Activated CD4-positive, alpha-beta T cell treated with anti-CD3 and anti-CD28 coated beads for 48 hours (primary cell): ENCODE measurements around the gene ABT1.
A peak's percentile ranks its signal among the peaks of the same experiment; 100 is the strongest.
"Not testable (repeated sequence)": the region's sequence is repeated elsewhere in the genome, so short reads cannot be mapped to it uniquely, and the experiment has no call there.

Experiments used
- DNase-seq: peaks from one replicate; pipeline ENCODE4 v3.0.0-alpha.2; 2020

ABT1 gene

GRCh38 chr6:26596579-26597388 is at the start of gene ABT1:
Gene ABT1, plus strand, starts transcription at chr6:26596953. Its CDS starts 30 bp downstream, at chr6:26596983.
- peak; percentile 98 for DNase-seq

DNA sequence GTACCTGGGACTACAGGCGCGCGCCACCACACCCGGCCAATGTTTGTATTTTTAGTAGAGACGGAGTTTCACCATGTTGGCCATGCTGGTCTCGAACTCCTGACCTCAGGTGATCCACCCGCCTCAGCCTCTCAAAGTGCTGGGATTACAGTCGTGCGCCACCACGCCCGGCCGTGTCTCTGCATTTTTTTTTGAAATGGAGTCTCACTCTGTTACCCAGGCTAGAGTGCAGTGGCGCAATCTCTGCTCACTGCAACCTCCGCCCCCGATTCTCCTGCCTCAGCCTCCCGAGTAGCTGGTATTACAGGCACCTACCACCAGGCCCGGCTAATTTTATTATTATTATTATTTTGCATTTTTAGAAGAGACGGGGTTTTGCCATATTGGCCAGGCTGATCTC is 49.4 kb upstream of the ABT1 start:
- not testable (repeated sequence) for DNase-seq

DNA sequence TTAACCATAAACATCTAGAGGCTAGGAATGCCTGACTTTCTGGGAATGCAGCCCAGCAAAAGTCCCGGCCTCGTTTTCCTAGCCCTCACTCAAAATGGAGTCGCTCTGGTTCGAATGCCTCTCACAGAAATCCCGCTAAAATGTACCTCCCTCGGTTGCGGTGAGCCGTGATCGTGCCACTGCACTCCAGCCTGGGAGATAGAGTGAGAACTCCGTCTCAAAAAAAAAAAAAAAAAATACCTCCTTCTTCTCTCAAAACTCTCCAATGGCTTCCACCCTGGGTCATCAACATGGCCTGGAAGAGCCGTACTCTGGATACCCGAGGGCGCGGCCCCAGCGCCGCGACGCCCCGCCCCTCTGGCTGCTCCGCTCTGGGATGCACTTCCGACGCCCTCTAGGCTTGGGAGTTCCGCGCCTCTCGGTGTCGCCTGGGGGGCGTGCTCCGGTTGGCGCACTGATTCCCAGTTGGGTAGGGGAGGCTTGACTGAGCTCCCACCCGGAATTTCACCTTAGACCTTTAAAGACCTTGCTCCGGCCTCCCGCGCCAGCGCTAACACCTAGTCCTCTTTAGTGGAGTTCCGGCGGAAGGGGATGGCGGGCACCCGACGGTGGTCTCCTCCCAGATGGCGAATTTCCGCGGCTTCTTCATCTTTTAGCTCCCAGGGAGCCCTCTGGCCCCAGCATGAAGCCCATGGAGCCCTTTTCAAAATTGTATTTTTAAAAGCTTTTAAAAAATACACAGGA is 46.3 kb upstream of the ABT1 start:
- DNase-seq: peak; percentile 73

DNA sequence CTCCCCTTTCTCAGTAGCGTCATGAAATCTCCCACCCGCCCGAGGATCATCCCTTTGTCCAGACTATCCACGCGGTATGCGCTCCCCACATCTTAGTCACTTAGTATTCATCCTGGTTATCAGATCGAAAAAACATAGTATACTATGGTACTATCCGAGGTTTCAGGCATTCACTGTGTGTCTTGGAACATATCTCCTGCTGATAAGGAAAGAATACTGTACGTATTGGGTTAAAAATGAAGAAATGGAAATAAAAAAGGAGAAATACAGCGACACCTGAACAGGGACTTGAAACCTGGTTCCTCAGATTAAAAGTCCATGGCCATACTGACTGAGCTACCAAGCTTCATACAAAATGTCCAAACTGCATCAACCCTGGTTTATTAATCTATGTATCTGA is 44.5 kb upstream of the ABT1 start:
- DNase-seq: no peak

DNA sequence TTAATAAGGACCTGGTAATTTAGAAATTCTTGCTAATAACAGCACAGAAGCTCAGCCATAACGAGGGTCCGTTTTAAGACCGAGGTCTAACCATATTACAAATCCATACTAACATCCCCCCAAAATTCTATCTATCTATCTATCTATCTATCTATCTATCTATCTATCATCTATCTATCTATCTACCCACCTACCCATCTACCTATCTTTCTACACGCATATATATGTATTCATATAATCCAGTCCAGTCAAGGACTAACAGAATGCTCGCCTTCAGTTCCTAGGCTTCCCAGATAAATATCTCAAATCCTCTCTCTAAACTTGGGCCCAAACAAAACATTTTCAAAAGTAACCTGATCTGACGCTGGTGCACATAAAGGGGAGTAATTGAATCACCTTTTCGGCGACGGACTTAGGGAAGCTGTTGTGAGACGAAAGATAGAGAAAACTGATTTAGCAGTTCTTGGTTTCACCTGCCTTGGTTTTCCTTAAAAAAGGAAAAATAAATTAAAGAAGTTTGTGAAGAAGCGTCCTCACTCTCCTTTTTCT is 44.0 kb upstream of the ABT1 start:
- DNase-seq: no peak

DNA sequence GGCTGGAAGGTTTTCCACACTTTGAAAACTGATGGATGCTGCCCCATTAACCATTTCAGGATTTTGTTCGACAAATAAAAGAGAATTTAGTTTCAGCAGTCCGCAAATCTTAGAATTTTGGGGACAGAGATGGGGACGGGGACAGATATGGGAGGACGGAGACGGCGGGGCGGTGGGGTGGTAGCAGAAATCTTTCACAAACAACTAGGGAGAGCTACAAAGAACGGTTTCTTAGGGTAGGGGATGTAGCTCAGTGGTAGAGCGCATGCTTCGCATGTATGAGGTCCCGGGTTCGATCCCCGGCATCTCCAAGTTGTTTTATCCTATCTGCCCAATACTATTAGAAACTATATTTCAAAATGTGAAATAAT is 43.5 kb upstream of the ABT1 start:
- peak; percentile 88 for DNase-seq

DNA sequence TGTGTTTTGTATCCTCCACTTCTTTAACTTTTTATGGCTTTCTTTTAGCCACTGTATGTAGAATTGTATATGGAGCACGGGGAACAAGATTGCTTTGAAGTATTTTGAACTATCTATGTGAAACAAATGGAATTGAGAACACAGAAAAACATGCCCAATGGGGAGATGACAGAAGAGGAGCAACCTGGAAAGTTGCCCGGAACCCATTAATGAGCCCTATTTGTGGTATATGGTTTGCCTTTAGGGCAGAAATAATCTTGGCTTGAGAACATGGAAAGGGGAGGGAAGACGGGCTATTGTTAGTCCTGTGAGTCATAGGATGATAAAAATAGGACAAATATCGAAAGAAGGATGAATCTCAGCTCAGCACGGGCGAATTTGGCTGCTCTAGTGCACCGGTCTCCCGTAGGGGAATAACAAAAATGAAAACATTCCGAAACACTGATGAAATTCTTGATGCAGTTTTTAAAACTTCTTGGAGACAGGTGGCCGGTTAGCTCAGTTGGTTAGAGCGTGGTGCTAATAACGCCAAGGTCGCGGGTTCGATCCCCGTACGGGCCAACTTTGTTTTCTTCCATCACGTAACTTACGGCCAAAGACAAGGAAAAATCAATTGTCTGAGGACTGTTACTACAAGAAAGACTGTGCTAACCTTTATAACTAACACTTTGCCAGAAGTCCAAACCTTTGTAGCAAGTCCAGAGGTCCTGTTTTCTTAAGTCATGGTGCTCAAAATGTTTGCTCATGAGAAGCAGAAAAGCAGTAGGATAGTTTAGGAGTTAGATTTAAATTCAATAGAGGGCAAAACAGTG is 42.9 kb upstream of the ABT1 start:
- peak; percentile 90 for DNase-seq

GRCh38 chr6:26554447-26554696 is 42.4 kb upstream of the ABT1 start:
- no peak for DNase-seq

DNA sequence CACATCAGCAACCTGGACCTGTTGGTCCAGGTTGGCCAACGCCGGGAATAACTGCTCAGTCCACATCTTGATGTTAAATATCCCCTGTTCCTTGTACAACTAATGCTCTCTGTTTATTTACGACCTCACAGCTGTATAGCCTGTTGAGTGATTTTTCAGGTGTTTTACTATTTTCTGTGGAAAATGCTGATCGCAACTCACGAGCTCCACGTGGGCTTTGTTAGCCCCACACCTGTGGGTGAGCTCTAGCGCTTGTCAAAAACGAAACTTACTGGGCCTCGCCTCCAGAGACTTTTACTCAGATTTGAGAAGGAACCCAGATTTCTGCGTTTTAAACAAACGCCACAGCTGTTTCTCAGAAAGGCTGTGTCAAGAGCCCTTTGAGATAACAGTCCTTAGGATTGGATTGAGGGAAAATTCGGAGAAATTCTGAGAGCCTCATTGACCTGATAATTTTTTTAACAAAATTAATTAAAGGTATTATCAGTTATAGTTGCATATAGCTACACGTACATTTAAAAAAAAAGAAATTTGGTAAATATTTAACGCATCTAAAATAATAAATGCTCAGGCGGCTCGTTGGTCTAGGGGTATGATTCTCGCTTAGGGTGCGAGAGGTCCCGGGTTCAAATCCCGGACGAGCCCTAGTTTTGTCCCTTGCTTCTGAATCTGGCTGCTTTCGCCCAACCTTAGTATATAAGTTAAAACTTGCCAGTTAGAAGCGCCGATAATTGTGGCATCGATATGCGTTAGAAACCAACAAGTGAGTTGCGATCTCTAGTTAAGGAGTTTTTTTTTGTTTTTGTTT is 41.9 kb upstream of the ABT1 start:
- DNase-seq: peak; percentile 82

GRCh38 chr6:26555505-26556262 is 41.1 kb upstream of the ABT1 start:
- DNase-seq: no peak

DNA sequence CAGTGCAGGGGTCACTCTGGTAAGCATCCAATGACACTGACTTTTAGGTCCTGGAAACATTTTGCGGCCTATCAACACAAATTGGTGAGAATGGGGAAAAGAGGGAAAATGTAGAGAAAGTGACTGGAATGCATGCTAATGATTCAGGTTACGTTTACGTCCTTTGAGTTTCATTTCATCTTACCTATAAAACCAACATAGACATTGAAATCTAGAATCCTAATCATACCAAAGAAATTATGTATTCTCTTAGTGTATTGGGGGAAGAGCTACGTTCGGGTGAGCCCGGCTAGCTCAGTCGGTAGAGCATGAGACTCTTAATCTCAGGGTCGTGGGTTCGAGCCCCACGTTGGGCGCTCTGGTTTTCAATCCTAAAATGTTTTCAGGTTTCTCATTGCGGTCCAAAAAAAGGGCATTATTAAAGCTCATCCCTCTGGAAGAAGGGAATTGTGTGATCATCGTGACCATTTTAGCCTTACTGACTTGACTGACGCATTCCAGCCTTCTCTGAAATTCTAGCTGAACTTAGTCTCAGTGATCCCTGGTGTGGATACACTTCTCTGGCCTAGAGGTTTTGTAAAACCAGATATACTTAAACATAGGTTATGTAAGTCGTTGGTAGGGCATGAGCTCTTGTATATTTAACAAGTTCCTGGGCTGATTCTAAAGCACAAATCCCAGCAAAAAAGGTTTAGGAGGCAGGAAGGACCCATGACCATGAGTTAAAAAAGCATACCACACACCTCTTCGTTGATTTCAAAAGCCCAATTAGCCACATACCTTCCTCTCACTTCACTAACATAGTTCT is 40.3 kb upstream of the ABT1 start:
- peak; percentile 74 for DNase-seq

DNA sequence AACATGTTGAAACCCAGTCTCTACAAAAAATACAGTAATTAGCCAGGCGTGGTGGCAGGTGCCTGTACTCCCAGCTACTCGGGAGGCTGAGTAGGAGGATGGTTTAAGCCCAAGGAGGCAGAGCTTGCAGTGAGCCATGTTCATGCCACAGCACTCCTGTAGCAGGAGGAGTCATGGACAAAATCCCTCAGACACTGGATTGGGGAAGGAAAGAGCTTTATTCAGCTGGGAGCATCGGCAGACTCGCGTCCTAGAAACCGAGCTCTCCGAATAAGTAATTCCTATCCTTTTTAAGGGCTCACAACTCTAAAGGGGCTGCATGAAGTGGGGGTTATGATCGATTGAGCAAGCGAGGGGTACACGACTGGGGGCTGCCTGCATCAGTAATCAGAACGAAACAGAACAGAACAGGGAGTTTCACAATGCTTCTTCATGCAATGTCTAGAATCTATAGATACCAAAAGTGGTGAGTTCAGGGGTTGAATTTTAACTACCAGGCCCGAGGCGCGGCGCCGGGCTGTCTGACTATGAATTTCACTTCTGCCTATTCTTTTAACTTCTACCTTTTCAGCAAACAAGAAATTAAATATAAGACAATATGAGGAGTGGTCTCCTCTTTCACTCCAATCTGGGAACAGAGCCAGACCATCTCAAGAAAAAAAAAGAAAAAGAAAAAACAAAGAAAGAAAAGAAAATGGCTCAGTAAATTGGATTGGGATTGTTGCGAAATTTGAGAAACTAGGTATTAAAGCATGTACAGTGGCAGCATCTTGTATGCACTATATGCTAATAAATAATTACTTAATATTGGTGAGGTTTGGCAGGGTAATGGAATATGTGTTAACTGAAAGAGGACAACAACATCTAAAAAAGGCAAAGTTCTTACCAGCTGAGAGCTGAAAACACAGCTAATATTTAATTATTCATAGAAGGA is 35.0 kb upstream of the ABT1 start:
- no peak for DNase-seq

- DNase-seq: no peak
Measured at GRCh38 chr6:26563488-26563887, 33.3 kb upstream of the ABT1 start.

DNA sequence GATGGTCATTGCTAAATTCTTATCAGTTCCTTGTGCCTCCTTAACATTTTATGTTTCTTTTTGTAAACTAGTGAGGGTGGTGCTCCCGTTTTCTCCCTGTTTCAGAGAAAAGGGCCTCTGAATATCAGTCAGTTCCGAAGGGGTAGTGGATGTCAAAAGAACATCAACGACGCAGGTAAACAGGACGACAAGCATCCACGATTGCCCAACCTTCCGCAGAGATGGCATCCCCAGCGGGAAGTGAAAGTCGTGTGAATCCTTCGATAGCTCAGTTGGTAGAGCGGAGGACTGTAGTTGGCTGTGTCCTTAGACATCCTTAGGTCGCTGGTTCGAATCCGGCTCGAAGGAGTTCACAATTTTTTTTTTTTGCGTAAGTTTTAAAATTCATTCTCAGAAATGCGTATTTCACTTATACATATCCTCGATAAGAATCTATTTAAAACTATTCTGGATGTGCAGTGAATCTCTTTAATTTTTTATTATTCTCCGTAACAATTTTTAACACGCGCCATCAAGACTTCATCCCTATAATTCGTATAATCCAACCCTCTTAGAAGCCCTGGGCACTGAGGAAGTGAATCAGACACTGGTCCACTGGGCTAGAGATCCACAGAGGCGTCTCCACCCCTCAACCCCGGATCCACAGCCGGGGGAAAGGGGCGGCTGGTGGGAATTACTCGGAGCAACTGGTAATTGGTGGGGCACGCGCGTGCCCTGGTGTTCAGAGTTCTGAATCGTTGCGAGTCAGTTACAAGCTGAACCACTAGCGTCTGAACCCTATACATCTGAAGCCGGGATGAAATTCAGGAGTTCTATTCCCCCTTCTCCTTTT is 27.9 kb upstream of the ABT1 start:
- DNase-seq: peak; percentile 98

DNA sequence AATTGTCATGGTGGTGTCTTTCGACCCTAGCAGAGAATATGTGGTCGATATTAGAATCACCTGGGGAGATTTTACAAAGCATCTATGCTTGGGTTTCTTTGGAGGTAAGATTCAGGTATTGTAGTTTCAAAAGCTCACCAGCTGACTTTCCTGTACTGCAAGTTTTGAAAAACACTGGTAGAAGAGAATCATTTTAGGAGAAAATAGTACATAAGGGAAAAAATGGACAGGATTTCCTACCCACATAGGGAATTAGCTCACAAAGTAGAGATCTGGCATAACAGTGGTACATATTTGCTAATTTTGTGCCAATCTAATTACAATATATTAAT is 27.4 kb upstream of the ABT1 start:
- DNase-seq: no peak

DNA sequence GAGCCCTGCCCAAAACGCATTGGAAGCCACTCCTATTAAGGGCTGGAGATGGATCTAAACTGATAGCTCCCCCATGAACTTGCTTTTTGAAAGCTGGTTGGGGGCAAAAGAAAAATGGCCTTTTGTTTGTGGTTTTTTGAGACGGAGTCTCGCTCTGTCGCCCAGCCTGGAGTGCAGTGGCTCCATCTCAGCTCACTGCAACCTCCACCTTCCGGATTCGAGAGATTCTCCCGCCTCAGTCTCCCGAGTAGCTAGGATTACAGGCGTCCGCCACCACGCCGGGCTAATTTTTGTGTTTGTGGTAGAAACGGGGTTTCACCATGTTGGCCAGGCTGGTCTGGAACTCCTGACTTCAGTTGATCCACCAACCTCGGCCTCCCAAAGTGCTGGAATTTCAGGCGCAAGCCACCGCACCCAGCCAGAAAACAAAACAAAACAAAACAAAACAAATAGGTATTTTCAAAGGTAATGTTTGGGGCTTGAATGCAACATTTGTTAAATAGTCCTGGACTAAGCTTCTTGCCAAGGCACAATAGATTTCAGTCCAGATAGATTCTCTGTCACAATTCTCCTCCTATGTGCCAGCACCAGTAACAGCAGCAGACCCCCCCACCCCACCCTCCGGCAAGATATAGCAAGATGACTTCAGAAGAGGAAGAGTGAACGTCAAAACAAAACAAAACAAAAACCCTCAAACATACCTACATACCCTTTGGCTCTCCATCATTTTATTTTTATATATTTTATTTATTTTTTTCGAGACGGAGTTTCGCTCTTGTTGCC is 26.5 kb upstream of the ABT1 start:
- DNase-seq: no peak

- peak; percentile 72 for DNase-seq
Measured at GRCh38 chr6:26571592-26572296, 25.0 kb upstream of the ABT1 start.
